KMS-11 (cell line): ENCODE data around the gene GFM1.

ENCODE experiments used
- H2AFZ ChIP-seq: fragments of 200-600 bp; sonication (generic); 2 replicates; pipeline ENCODE4 v1.6.1; 2016; ENCODE audit warnings: antibody characterized with exemption, mixed run types, low read depth
- H3K27ac ChIP-seq: fragments of 200-600 bp; sonication (generic); 2 replicates; pipeline ENCODE4 v1.6.1; 2016; ENCODE audit warnings: mild to moderate bottlenecking, mixed run types
- H3K27me3 ChIP-seq: fragments of 200-600 bp; sonication (generic); 2 replicates; pipeline ENCODE4 v1.6.1; 2017; ENCODE audit warnings: mild to moderate bottlenecking, low read depth, mixed run types, moderate library complexity; ENCODE audit not compliant: insufficient read depth
- H3K36me3 ChIP-seq: fragments of 200-600 bp; sonication (generic); 2 replicates; pipeline ENCODE4 v1.6.1; 2017; ENCODE audit warnings: mild to moderate bottlenecking, mixed run types; ENCODE audit not compliant: insufficient read depth
- H3K4me1 ChIP-seq: fragments of 200-600 bp; sonication (generic); 2 replicates; pipeline ENCODE4 v1.6.1; 2016; ENCODE audit warnings: mild to moderate bottlenecking, low read depth, mixed run types; ENCODE audit not compliant: poor library complexity, severe bottlenecking
- H3K4me2 ChIP-seq: fragments of 200-600 bp; sonication (generic); 2 replicates; pipeline ENCODE4 v1.7.0; 2016; ENCODE audit warnings: mild to moderate bottlenecking, mixed run types
- H3K4me3 ChIP-seq: fragments of 200-600 bp; sonication (generic); IDR thresholded peaks from 2 replicates; pipeline ENCODE4 v1.6.1; 2017; ENCODE audit warnings: low read depth, low read length, mixed read lengths; ENCODE audit not compliant: insufficient read depth
- H3K79me2 ChIP-seq: fragments of 200-600 bp; sonication (generic); 2 replicates; pipeline ENCODE4 v1.6.1; 2016; ENCODE audit warnings: low read depth, mixed run types; ENCODE audit not compliant: insufficient read depth
- H3K9ac ChIP-seq: fragments of 200-600 bp; sonication (generic); 2 replicates; pipeline ENCODE4 v1.6.1; 2016; ENCODE audit warnings: mild to moderate bottlenecking, mixed run types
- H4K20me1 ChIP-seq: fragments of 200-600 bp; sonication (generic); 2 replicates; pipeline ENCODE4 v1.6.1; 2016; ENCODE audit warnings: mild to moderate bottlenecking, mixed run types; ENCODE audit not compliant: insufficient read depth
- CTCF ChIP-seq: fragments of 200-600 bp; sonication (generic); conservative IDR thresholded peaks from 2 replicates; pipeline ENCODE4 v1.6.1; 2017; ENCODE audit warnings: low read depth, mild to moderate bottlenecking, antibody characterized with exemption, low read length, moderate library complexity, mixed read lengths

Gene GFM1

GRCh38 chr3:158710601-158711000, 66.3 kb downstream of the GFM1 start:
- Histone ChIP-seq H3K27ac (no peak overlapping the region), H3K79me2 (no peaks in the 10 kb centered on the region), H3K27me3 (no peaks in the 10 kb centered on the region), H3K4me1 (no peaks in the 10 kb centered on the region), H3K4me3 (no peak overlapping the region), H3K9ac (no peak overlapping the region), H2AFZ (no peak overlapping the region), H3K36me3 (peaks cover 12% of the 10 kb centered on the region; the same call in 1 of the 2 replicates), H3K4me2 (no peak overlapping the region), H4K20me1 (no peaks in the 10 kb centered on the region)
- TF ChIP-seq CTCF, result no peak

GRCh38 chr3:158711886-158712285, 67.6 kb downstream of the GFM1 start:
- H3K4me1 ChIP-seq, result no peaks in the 10 kb centered on the region
- no peaks in the 10 kb centered on the region for H4K20me1 ChIP-seq
- TF ChIP-seq CTCF, result no peak
- H3K27ac ChIP-seq, result no peak overlapping the region
- no peak overlapping the region for H3K9ac ChIP-seq
- no peak overlapping the region for H3K4me3 ChIP-seq
- no peak overlapping the region for H3K4me2 ChIP-seq
- no peak overlapping the region for H2AFZ ChIP-seq
- peaks cover 12% of the 10 kb centered on the region; the same call in 1 of the 2 replicates for H3K36me3 ChIP-seq
- H3K79me2 ChIP-seq, result no peaks in the 10 kb centered on the region
- H3K27me3 ChIP-seq, result no peaks in the 10 kb centered on the region

DNA sequence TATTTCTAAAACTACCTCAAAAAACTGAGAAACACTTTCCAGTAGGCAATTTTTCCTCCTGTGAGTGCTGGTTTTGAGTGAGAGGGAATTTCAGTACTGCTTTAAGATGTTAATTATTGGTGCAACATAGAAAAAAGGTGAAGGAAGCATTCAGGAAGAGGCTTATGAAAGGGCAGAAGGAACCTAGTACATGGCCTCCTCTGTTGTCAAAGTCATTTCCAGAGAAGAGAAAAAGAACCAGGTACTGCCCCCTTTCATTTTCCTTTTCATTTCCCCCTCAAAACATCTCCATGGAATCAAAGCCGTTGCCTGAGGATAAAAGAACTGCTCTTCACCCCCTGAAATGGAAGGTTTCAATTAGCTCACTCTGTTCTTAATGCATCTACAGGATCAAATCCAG, 68.1 kb downstream of the GFM1 start:
- Histone ChIP-seq H4K20me1 (no peaks in the 10 kb centered on the region), H3K27me3 (no peaks in the 10 kb centered on the region), H2AFZ (no peak overlapping the region), H3K27ac (no peak overlapping the region), H3K4me3 (no peak overlapping the region), H3K79me2 (no peaks in the 10 kb centered on the region), H3K36me3 (peaks cover 12% of the 10 kb centered on the region; the same call in 1 of the 2 replicates), H3K9ac (no peak overlapping the region), H3K4me1 (no peaks in the 10 kb centered on the region), H3K4me2 (no peak overlapping the region)
- TF ChIP-seq CTCF, result no peak

GRCh38 chr3:158713094-158713499, 68.8 kb downstream of the GFM1 start:
- no peaks in the 10 kb centered on the region for H3K79me2 ChIP-seq
- no peak overlapping the region for H3K4me2 ChIP-seq
- H4K20me1 ChIP-seq, result no peaks in the 10 kb centered on the region
- H3K9ac ChIP-seq, result no peak overlapping the region
- H3K4me3 ChIP-seq, result no peak overlapping the region
- no peak overlapping the region for H3K27ac ChIP-seq
- no peak for TF ChIP-seq CTCF
- H3K4me1 ChIP-seq, result no peaks in the 10 kb centered on the region
- H3K27me3 ChIP-seq, result no peaks in the 10 kb centered on the region
- no peak overlapping the region for H2AFZ ChIP-seq
- H3K36me3 ChIP-seq, result peaks cover 8% of the 10 kb centered on the region; the same call in 1 of the 2 replicates
